ENCODE measurements around the gene CRY2. TPM values are rescaled to one million over a fixed set of nuclear protein-coding genes. Genes with fewer than 3 reads are reported as not detected.

CRY2 gene
- total and polyA plus RNA-seq, 2 of the 13 experiments (the other 11 are each of a cell fraction or from before 2014, with no cell fraction given), result 10.1 to 12.2 TPM

DNA sequence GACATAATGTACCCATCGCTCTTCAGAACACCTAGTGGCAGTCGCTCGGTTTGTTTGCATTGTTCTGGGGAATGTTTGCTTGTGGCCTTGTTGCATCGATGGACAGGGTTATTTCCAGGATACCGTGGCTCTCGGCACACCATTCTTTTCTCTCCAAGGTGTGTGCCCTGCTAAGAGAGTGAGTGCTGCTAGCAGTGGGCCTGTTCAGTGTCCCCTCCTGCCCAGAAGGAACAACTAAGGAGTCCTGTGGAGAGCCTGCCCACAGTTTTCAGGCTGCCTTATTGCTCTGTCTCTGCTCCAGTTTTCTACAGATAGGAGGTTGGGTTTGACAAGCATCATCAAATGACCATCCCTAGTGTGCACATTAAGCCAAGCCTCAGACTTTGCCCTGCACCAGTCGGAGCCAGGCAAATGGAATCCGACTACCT lies 1.4 kb downstream of the CRY2 start (continued):
- TF ChIP-seq, protein P1, sequence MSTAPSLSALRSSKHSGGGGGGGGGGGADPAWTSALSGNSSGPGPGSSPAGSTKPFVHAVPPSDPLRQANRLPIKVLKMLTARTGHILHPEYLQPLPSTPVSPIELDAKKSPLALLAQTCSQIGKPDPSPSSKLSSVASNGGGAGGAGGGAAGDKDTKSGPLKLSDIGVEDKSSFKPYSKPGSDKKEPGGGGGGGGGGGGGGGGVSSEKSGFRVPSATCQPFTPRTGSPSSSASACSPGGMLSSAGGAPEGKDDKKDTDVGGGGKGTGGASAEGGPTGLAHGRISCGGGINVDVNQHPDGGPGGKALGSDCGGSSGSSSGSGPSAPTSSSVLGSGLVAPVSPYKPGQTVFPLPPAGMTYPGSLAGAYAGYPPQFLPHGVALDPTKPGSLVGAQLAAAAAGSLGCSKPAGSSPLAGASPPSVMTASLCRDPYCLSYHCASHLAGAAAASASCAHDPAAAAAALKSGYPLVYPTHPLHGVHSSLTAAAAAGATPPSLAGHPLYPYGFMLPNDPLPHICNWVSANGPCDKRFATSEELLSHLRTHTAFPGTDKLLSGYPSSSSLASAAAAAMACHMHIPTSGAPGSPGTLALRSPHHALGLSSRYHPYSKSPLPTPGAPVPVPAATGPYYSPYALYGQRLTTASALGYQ (CRISPR knock-in tag; IDR thresholded peaks at IDR 0.05), result no peak
- TF ChIP-seq ZBTB3 (CRISPR knock-in tag; IDR thresholded peaks at IDR 0.05; ENCODE audit: borderline replicate concordance, low read depth), result no peak
- TF ChIP-seq ZNF121 (CRISPR knock-in tag; IDR thresholded peaks at IDR 0.05), result no peak
- TF ChIP-seq HDAC2 (CRISPR knock-in tag; IDR thresholded peaks at IDR 0.05), result peak; percentile 60; the same call in 1 of the 2 replicates
- no peak for TF ChIP-seq MAZ (IDR thresholded peaks at IDR 0.05; ENCODE audit: borderline replicate concordance, low read depth, low read length)
- no peak for TF ChIP-seq MAZ (CRISPR knock-in tag; IDR thresholded peaks at IDR 0.05; ENCODE audit: low read depth)
- TF ChIP-seq CBX1 (IDR thresholded peaks at IDR 0.05; ENCODE audit: low read depth), result no peak
- TF ChIP-seq HCFC1 (IDR thresholded peaks at IDR 0.05; ENCODE audit: low read depth, low read length), result no peak
- no peak for TF ChIP-seq TRAFD1 (CRISPR knock-in tag; IDR thresholded peaks at IDR 0.05; ENCODE audit: borderline replicate concordance)
- TF ChIP-seq DR1 (CRISPR knock-in tag; IDR thresholded peaks at IDR 0.05), result no peak
- TF ChIP-seq DMTF1 (CRISPR knock-in tag; IDR thresholded peaks at IDR 0.05), result no peak
- peak; percentile 62 for TF ChIP-seq HHEX (CRISPR knock-in tag; IDR thresholded peaks at IDR 0.05)
- 0 out of 2 replicates have a peak, but pooled peaks have one; percentile 31 for TF ChIP-seq FOXA3 (CRISPR knock-in tag; IDR thresholded peaks at IDR 0.05)
- TF ChIP-seq ZNF335 (CRISPR knock-in tag; IDR thresholded peaks at IDR 0.05), result no peak
- TF ChIP-seq MIER2 (CRISPR knock-in tag; IDR thresholded peaks at IDR 0.05), result peak; percentile 14; the same call in 1 of the 2 replicates
- no peak for TF ChIP-seq ATF1 (CRISPR knock-in tag; IDR thresholded peaks at IDR 0.05)
- TF ChIP-seq E2F5 (CRISPR knock-in tag; conservative IDR thresholded peaks at IDR 0.05), result no peak
- TF ChIP-seq DZIP1 (CRISPR knock-in tag; IDR thresholded peaks at IDR 0.05), result no peak
- TF ChIP-seq ARID2 (CRISPR knock-in tag; IDR thresholded peaks at IDR 0.05; ENCODE audit: borderline replicate concordance), result no peak
- TF ChIP-seq ZNF263 (CRISPR knock-in tag; IDR thresholded peaks at IDR 0.05), result no peak
- TF ChIP-seq DPF2 (CRISPR knock-in tag; IDR thresholded peaks at IDR 0.05; ENCODE audit: borderline replicate concordance, low read depth), result no peak
- no peak for TF ChIP-seq ZNF589 (CRISPR knock-in tag; conservative IDR thresholded peaks at IDR 0.05)
- no peak for TF ChIP-seq ZBTB7B (CRISPR knock-in tag; IDR thresholded peaks at IDR 0.05)

All from HepG2 (cell line).